Stimulated activated naive B cell treated with anti-CD40 and anti-IgM and Interleukin-4, amounts not matched to agents 10 μg/mL and 1 μg/mL and 100 μg/mL, for 72 hours (primary cell): Measurements from ENCODE around the gene RNF144B.

Experiments
- ATAC-seq, 2 donors: fragments of 150-1000 bp; cut with Tn5 transposase; replicated peaks; 2 replicates each; pipeline ENCODE4 v1.10.0; 2021; ENCODE audit warnings: moderate library complexity in 1 of 2
- DNase-seq: peaks from one replicate; pipeline ENCODE4 v3.0.0; 2021
- H3K27ac Mint-ChIP-seq: one replicate; pipeline ENCODE4 v1.8.0; 2022; ENCODE audit warnings: mild to moderate bottlenecking, mixed read lengths
- H3K27me3 Mint-ChIP-seq, 2 donors: one replicate each; pipeline ENCODE4 v1.8.0; 2022; ENCODE audit warnings: mixed read lengths in 2 of 2
- H3K36me3 Mint-ChIP-seq, 2 donors: one replicate each; pipeline ENCODE4 v1.8.0; 2022; ENCODE audit warnings: mixed read lengths in 2 of 2, mild to moderate bottlenecking in 1 of 2
- H3K4me1 Mint-ChIP-seq, 2 donors: one replicate each; pipeline ENCODE4 v1.8.0; 2022; ENCODE audit warnings: mixed read lengths in 2 of 2, mild to moderate bottlenecking in 1 of 2
- H3K4me3 Mint-ChIP-seq, 2 donors: one replicate each; pipeline ENCODE4 v1.8.0; 2022; ENCODE audit warnings: mild to moderate bottlenecking in 2 of 2, mixed read lengths in 2 of 2, moderate library complexity in 1 of 2
- H3K9me3 Mint-ChIP-seq, 2 donors: one replicate each; pipeline ENCODE4 v1.8.0; 2022; ENCODE audit warnings: mixed read lengths in 2 of 2, mild to moderate bottlenecking in 1 of 2

The RNF144B gene

DNA sequence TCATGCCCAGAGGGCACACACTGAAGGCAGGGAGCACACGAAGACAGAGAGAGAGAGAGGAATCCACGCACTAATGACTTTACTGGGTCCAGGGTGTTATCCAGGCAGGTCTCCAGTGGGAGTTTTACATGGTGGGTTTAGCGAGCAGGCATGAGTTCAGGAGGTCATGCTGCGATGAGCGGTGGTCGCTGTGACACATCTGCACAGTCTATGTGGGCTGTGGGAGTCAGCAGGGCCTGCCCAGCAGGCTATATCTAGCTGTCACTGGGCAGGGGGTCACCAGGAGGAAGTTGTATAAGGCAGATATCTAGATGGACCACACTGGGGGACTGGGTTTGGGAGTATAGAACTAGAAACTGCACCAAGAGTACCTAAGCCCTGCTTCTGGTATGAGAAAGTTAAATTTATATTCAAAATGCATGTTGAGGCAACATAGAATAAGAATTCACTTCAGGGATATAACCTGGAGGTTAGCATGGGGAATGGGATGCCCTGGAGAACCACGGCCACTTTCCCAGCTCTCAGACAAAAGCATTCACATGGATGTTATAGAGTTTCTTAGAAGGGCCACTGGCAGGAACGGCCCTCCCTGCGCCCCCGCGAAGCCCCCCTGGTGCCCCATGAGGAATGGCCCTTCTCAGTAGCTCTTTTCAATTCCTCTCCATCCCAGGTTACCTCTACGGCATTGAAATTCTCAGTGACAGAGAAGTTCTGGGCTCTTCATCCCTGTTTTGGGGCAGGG lies 113.9 kb downstream of the RNF144B start:
- no peaks in the 10 kb centered on the region for H3K36me3 Mint-ChIP-seq
- H3K4me3 Mint-ChIP-seq, result peak overlapping the region; percentile 29 to 62
- DNase-seq (no peak), ATAC-seq (no peak)
- no peaks in the 10 kb centered on the region for H3K9me3 Mint-ChIP-seq
- H3K4me1 Mint-ChIP-seq, result peaks cover 37 to 53% of the 10 kb centered on the region in 2 donors
- H3K27me3 Mint-ChIP-seq, result no peaks in the 10 kb centered on the region
- peak overlapping the region; percentile 93 for H3K27ac Mint-ChIP-seq

DNA sequence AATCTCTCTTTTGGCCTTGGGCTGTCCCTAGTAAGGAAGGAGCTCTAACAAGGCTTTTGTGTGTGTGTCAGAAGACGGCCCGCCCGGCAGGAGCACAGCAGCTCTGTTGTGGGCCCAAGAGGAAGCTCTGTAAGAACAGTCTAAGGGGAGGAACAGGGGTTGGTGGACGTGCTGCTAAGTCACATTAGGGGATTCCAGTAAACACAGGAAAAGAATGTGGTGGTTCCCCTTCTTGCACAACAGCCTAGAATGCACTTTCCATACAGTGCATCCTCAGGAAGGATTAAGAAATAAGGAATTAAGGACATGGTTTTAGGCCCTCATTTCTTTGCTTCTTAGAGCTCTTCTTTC lies 114.5 kb downstream of the RNF144B start:
- peak overlapping the region; percentile 93 for H3K27ac Mint-ChIP-seq
- H3K4me1 Mint-ChIP-seq, result peaks cover 35 to 52% of the 10 kb centered on the region in 2 donors
- ATAC-seq, result peak; percentile 76 to 79
- no peaks in the 10 kb centered on the region for H3K36me3 Mint-ChIP-seq
- no peaks in the 10 kb centered on the region for H3K27me3 Mint-ChIP-seq
- DNase-seq, result peak; percentile 35
- H3K9me3 Mint-ChIP-seq, result peaks cover 0 to 2% of the 10 kb centered on the region in 2 donors
- peak overlapping the region; percentile 29 to 62 for H3K4me3 Mint-ChIP-seq

DNA sequence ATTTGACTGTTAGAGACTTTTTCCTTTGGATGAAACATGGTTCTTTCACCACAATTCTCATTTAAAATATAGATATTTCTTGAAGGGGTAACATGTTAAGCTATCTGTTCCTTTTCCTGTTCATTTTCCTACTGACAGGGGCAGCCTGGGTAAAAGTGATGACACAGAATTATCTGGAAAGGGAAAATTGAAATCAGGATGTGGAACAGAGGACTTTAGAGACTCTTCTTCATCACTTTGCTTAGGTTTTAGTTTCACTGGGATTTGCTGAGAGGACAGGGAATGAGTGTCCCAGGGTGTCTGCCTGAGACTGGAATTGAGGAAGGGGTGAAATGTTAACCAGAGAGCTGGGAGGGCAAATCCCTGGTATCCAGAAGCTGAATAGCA lies 116.0 kb downstream of the RNF144B start:
- DNase-seq (no peak), ATAC-seq (no peak)
- peaks cover 2 to 3% of the 10 kb centered on the region in 2 donors for H3K9me3 Mint-ChIP-seq
- H3K4me1 Mint-ChIP-seq, result peaks cover 39 to 49% of the 10 kb centered on the region in 2 donors
- H3K27me3 Mint-ChIP-seq, result no peaks in the 10 kb centered on the region
- no peak overlapping the region for H3K4me3 Mint-ChIP-seq
- H3K36me3 Mint-ChIP-seq, result no peaks in the 10 kb centered on the region
- H3K27ac Mint-ChIP-seq, result no peak overlapping the region

GRCh38 chr6:18503593-18504231 lies 116.6 kb downstream of the RNF144B start:
- no peak overlapping the region for H3K27ac Mint-ChIP-seq
- DNase-seq, result no peak
- H3K27me3 Mint-ChIP-seq, result no peaks in the 10 kb centered on the region
- peaks cover 35 to 45% of the 10 kb centered on the region in 2 donors for H3K4me1 Mint-ChIP-seq
- ATAC-seq, result peak; percentile 68 to 72
- peaks cover 2 to 3% of the 10 kb centered on the region in 2 donors for H3K9me3 Mint-ChIP-seq
- peak overlapping the region; percentile 3 to 37 for H3K4me3 Mint-ChIP-seq
- no peaks in the 10 kb centered on the region for H3K36me3 Mint-ChIP-seq

DNA sequence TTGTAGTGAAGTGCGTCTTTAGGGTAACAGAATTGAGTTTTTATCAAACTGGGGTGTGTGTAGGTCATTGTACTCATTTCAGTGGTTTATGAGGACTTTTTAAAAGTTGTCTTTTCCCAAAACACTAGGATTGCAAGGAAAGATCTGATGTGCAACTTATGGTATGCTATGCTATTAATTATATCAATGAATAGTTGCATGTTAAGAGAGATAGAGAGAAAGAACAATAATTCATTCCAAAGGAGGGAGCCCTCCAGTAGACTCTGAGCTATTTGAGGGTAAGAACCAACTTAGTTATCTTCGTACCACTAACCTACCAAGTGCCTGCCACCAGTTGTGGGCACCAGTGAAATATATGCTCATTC lies 117.1 kb downstream of the RNF144B start:
- Mint-ChIP-seq H3K4me3 (peak overlapping the region in 1 of 2 donors; percentile 37), H3K27ac (no peak overlapping the region), H3K36me3 (no peaks in the 10 kb centered on the region), H3K4me1 (peaks cover 34 to 45% of the 10 kb centered on the region in 2 donors), H3K9me3 (peaks cover 2 to 3% of the 10 kb centered on the region in 2 donors), H3K27me3 (no peaks in the 10 kb centered on the region)
- no peak for DNase-seq
- no peak for ATAC-seq

- DNase-seq (no peak), ATAC-seq (no peak)
- H3K27ac Mint-ChIP-seq, result no peak overlapping the region
- H3K27me3 Mint-ChIP-seq, result no peaks in the 10 kb centered on the region
- peaks cover 34 to 49% of the 10 kb centered on the region in 2 donors for H3K4me1 Mint-ChIP-seq
- H3K4me3 Mint-ChIP-seq, result no peak overlapping the region
- H3K9me3 Mint-ChIP-seq, result peaks cover 5 to 7% of the 10 kb centered on the region in 2 donors
- H3K36me3 Mint-ChIP-seq, result no peaks in the 10 kb centered on the region
Observed at GRCh38 chr6:18506382-18507017, 119.3 kb downstream of the RNF144B start.

DNA sequence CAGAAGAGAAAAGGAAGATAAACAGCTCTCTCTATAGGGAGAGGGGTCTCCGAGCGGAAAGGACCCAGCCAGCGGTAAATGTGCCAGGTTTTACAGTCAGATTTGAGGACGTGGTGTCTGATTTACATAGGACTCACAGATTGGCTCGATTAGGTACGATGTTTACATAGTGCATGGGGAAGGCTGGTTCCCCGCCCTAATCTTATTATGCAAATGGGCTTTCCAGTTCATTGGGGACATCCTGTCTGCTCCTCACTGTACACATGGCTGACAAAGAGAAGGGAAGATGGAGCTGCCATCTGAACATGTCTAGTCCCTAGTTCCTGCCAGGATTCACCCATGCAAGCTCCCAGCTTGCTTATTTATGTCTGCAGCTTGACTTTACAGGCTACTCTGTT lies 119.9 kb downstream of the RNF144B start:
- H3K36me3 Mint-ChIP-seq, result no peaks in the 10 kb centered on the region
- no peak overlapping the region for H3K27ac Mint-ChIP-seq
- no peaks in the 10 kb centered on the region for H3K27me3 Mint-ChIP-seq
- ATAC-seq (no peak), DNase-seq (no peak)
- peaks cover 5 to 7% of the 10 kb centered on the region in 2 donors for H3K9me3 Mint-ChIP-seq
- peaks cover 29 to 44% of the 10 kb centered on the region in 2 donors for H3K4me1 Mint-ChIP-seq
- H3K4me3 Mint-ChIP-seq, result no peak overlapping the region

GRCh38 chr6:18507561-18507960 lies 120.4 kb downstream of the RNF144B start:
- DNase-seq (no peak), ATAC-seq (no peak)
- H3K4me1 Mint-ChIP-seq, result peaks cover 25 to 39% of the 10 kb centered on the region in 2 donors
- H3K27me3 Mint-ChIP-seq, result no peaks in the 10 kb centered on the region
- no peak overlapping the region for H3K4me3 Mint-ChIP-seq
- peaks cover 5 to 7% of the 10 kb centered on the region in 2 donors for H3K9me3 Mint-ChIP-seq
- H3K27ac Mint-ChIP-seq, result no peak overlapping the region
- no peaks in the 10 kb centered on the region for H3K36me3 Mint-ChIP-seq

DNA sequence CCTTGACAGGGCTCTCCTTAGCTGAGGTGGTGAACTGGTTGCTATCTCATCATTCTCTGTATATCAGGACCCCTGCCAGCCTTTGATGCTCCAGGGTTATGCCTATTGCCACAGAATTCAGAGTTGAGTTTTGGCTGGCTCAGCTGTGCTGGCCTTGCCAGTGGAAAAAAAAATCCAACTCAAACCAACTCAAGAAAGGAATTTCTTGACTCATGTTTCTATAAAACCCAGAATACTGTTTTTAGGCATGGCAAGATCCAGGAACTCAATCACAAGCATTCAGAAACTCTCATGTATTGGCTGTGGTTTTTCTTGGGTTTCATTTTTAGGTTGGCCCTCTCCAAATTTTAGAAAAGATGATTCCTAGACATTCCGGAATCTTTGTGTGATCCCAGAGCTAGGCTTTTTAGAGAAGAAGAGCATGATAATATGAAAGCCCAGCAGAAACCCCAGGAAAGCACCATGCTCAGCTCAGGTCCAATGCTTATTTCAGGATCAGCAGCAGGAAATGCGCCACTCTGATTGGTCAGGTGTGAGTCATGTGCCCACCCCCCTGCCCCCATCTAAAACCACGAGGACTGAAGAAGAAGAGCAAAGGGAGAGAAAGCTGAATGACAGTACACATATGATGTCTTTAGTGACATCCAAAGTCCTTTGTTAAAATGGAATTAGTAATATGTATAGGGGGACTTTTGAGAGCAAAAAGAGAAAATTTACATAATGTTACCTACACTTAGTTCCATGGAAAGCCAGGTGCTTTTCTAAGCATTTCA lies 122.9 kb downstream of the RNF144B start:
- H3K4me3 Mint-ChIP-seq, result no peak overlapping the region
- peaks cover 5 to 7% of the 10 kb centered on the region in 2 donors for H3K9me3 Mint-ChIP-seq
- H3K4me1 Mint-ChIP-seq, result peaks cover 23 to 41% of the 10 kb centered on the region in 2 donors
- peak overlapping the region; percentile 28 for H3K27ac Mint-ChIP-seq
- H3K36me3 Mint-ChIP-seq, result no peaks in the 10 kb centered on the region
- DNase-seq, result no peak
- peak; percentile 72 to 74 for ATAC-seq
- H3K27me3 Mint-ChIP-seq, result no peaks in the 10 kb centered on the region

GRCh38 chr6:18510644-18511033 lies 123.5 kb downstream of the RNF144B start:
- H3K27ac Mint-ChIP-seq, result peak overlapping the region; percentile 89
- H3K36me3 Mint-ChIP-seq, result no peaks in the 10 kb centered on the region
- ATAC-seq (peak; percentile 56 to 62), DNase-seq (no peak)
- H3K9me3 Mint-ChIP-seq, result peaks cover 5 to 7% of the 10 kb centered on the region in 2 donors
- H3K27me3 Mint-ChIP-seq, result no peaks in the 10 kb centered on the region
- peak overlapping the region in 1 of 2 donors; percentile 39 for H3K4me3 Mint-ChIP-seq
- H3K4me1 Mint-ChIP-seq, result peaks cover 23 to 41% of the 10 kb centered on the region in 2 donors

GRCh38 chr6:18511211-18511610 lies 124.1 kb downstream of the RNF144B start:
- no peak for ATAC-seq
- Mint-ChIP-seq H3K4me3 (no peak overlapping the region), H3K9me3 (peaks cover 5 to 7% of the 10 kb centered on the region in 2 donors), H3K27ac (no peak overlapping the region), H3K27me3 (no peaks in the 10 kb centered on the region), H3K36me3 (no peaks in the 10 kb centered on the region), H3K4me1 (peaks cover 23 to 41% of the 10 kb centered on the region in 2 donors)
- no peak for DNase-seq

GRCh38 chr6:18513253-18513798 lies 126.2 kb downstream of the RNF144B start:
- DNase-seq (no peak), ATAC-seq (peak; percentile 79 to 80)
- Mint-ChIP-seq H3K36me3 (no peaks in the 10 kb centered on the region), H3K27me3 (peaks cover 0 to 8% of the 10 kb centered on the region in 2 donors), H3K4me1 (peaks cover 16 to 33% of the 10 kb centered on the region in 2 donors), H3K4me3 (no peak overlapping the region), H3K27ac (peak overlapping the region; percentile 75), H3K9me3 (peaks cover 3% of the 10 kb centered on the region in 2 donors)

DNA sequence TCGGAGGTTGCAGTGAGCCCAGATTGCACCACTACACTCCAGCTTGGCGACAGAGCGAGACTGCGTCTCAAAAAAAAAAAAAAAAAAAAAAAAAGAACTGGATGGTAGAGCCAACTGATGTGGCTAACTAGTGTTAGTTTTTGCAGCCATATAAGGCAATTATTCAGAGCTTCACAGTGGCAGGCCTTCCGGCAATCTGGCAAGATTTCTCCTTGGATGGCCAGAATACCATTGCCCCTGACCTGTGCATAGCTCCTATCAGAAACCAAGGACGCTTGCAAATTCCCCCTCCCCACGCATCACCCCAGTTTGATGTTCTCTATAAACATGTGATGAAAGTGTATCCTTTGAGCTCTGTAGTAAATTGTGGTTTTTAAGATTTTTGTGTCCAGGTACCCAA lies 127.0 kb downstream of the RNF144B start:
- H3K27me3 Mint-ChIP-seq, result peaks cover 0 to 8% of the 10 kb centered on the region in 2 donors
- H3K36me3 Mint-ChIP-seq, result no peaks in the 10 kb centered on the region
- no peak overlapping the region for H3K4me3 Mint-ChIP-seq
- H3K27ac Mint-ChIP-seq, result no peak overlapping the region
- H3K9me3 Mint-ChIP-seq, result peaks cover 3% of the 10 kb centered on the region in 2 donors
- DNase-seq, result no peak
- peaks cover 16 to 33% of the 10 kb centered on the region in 2 donors for H3K4me1 Mint-ChIP-seq
- no peak for ATAC-seq

DNA sequence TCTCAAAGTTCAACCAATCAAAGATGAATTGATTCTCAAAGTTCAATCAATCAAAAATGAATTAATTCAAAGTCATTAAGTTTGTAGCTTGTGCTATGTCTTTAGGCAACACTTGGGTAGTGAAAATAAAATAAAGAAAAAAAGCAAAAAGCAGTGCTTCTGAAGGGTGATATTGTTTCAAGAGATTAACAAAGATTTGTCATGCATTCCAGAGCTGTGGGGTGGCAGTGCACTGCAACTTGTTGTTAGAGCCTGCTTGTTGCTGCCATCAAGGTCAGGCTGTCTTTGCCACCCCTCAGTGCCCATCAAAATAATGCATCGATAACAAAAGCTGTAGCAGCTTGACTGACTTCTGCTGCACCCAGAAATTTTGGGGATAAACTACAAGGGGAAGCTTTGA lies 128.6 kb downstream of the RNF144B start:
- peaks cover 0 to 1% of the 10 kb centered on the region in 2 donors for H3K9me3 Mint-ChIP-seq
- H3K36me3 Mint-ChIP-seq, result no peaks in the 10 kb centered on the region
- peaks cover 0 to 8% of the 10 kb centered on the region in 2 donors for H3K27me3 Mint-ChIP-seq
- no peak overlapping the region for H3K4me3 Mint-ChIP-seq
- no peak for DNase-seq
- H3K27ac Mint-ChIP-seq, result no peak overlapping the region
- peaks cover 8 to 20% of the 10 kb centered on the region in 2 donors for H3K4me1 Mint-ChIP-seq
- ATAC-seq, result no peak
